HG02571 (cell line): Measurements from ENCODE around the gene FN3K.

ENCODE experiments used
- ATAC-seq: cut with Tn5 transposase; IDR thresholded peaks from one replicate; pipeline ENCODE4 v1.9.1; 2021; ENCODE audit warnings: mild to moderate bottlenecking, moderate library complexity; ENCODE audit not compliant: unreplicated experiment

FN3K gene

GRCh38 chr17:82734987-82735866 is at the start of gene FN3K:
Gene FN3K, plus strand, starts transcription at chr17:82735615. Its CDS starts 22 bp downstream, at chr17:82735637.
- no peak for ATAC-seq

DNA sequence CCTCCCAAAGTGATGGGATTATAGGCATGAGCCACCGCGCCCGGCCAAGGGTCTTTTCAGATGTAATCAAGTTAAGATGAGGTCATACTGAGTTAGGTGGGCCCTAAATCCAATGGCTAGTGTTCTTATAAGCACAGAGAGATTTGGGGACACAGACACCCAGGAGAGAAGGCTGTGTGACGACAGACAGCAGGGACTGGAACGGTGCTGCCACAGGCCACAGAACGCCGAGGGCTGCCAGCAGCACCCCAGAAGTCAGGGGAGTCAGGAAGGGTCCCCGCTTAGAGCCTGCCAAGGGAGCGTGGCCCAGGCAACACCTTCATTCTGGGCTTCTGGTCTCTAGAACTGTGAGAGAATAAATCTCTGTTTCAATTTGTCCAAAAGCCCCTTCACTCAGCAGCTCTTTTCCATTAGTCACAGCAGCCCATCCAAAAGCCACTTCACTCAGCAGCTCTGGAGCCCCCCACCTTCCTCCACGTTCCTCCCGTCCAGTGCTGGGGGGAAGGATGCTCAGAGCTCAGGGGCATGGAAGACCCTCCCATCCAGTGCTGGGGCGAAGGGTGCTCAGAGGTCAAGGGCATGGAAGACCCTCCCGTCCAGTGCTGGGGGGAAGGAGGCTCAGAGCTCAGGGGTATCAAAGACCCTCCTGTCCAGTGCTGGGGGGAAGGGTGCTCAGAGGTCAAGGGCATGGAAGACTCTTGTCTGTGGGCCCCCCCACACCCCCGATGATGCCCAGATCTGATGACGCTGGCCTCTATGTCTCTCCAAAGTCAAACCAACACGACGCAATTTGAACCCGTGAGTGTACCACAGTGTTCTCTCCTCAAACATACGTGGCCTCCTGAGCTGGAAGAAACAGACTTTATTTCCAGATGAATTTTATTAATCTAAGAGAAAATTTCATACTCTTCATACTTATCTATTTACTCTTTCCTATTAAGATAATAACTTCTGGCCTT is 48.8 kb upstream of the FN3K start:
- ATAC-seq, result no peak

DNA sequence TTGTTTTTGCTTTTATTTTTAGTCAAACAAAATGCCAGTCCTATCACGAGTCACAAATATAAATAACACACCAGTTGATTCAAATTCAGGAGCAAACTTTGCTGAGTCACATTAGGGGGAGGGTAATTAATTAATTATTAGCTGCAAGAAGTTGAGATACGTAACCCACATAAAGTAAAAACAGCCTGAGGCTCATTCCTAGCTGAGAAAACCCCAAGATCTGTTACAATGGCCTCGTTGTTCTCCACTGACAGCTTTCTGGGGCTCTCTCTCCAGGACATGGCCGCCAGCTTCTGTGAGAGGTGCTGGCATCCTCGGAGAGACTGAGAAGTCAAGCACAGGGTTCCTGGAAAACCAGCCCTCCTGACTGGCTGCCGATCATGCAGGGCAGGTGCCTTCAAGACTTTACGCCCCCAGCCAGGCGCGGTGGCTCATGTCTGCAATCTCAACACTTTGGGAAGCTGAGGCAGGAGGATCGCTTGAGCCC is 48.0 kb upstream of the FN3K start:
- no peak for ATAC-seq

GRCh38 chr17:82687871-82688270 is 47.5 kb upstream of the FN3K start:
- ATAC-seq, result no peak

DNA sequence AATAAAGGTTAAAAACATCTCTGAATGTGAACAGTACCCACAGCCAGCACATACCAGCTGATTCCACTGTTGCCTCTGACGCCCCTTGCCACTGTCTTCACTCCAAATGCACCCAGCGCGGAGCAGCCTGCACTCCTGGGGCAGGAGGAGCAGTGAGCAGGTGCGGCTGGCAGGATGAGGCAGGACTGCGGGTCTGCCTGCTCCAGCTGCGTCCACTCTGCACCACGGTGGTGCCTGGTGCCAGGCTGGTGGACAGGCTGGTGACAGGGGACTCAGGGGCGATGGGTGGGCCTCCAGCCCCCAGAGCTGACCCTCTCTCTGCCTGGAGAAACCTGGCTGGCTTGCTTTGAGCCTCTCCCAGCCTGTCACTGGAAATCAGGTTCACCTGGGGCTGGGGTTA is 46.3 kb upstream of the FN3K start:
- no peak for ATAC-seq

GRCh38 chr17:82690786-82691489 is 44.5 kb upstream of the FN3K start:
- no peak for ATAC-seq

- no peak for ATAC-seq
Measured at GRCh38 chr17:82691714-82692113, 43.7 kb upstream of the FN3K start.

GRCh38 chr17:82692268-82692667 is 43.1 kb upstream of the FN3K start:
- no peak for ATAC-seq

DNA sequence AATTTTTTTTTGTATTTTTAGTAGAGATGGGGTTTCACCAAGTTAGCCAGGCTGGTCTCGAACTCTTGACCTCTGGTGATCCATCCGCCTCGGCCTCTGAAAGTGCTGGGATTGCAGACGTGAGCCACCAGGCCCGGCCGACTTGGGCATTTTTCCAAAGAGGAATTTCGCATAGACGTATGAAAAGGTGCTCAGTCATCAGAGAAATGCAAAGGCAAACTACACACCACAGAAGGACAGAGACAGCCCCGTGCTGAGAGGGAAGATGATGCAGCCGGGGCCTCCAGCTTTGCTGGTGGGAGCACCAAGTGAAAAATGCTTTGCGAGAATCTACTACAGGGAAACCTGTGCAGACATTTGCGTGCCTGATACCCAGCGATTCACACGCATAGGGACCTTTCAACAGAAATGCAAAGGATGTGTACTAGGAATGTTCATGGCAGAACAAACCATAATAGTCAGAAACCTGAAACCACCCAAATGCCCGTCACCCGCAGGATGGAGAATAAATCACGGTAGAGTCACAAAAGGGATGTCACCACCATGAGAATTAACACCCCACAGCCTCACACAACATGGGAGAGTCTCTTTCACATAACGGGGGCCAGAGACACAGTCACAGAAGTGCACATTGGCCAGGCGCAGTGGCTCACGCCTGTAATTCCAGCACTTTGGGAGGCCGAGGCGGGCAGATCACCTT is 42.1 kb upstream of the FN3K start:
- ATAC-seq, result no peak

DNA sequence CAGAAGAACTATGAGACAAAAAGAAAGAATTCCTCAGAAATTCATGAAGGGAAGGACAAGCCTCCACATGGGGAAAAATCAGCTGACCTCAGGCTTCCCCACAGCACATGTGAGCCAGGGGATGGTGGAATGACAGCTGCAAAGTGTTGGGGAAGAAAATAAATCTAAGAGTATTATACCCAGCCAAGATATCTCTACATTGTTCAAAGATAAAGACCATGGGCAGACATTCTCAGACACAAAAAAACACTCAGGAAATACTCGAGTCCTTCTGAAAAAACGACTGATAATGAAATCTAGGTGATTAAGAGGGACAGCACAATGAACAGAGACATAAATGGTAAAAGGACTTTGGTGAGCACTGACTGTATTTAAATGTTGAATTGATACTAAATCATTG is 40.8 kb upstream of the FN3K start:
- ATAC-seq, result no peak

DNA sequence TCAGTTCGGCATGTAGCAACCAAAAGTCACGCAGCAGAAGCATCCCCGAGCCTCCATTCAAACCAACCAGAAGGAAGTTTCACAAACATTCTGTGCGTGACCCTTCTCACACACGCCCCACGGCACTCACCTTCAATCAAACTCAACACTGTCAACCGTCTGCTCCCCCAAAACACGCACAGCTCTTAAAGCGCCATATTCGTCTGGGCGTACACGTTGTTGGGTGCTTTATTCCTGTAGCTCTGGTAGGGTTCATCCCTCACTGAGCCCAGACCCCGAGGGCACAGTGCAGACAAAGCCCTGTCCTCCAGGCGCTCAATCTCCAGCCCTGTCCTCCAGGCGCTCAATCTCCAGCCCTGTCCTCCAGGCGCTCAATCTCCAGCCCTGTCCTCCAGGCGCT is 39.2 kb upstream of the FN3K start:
- no peak for ATAC-seq

GRCh38 chr17:82696916-82697807 is 38.3 kb upstream of the FN3K start:
- no peak for ATAC-seq

DNA sequence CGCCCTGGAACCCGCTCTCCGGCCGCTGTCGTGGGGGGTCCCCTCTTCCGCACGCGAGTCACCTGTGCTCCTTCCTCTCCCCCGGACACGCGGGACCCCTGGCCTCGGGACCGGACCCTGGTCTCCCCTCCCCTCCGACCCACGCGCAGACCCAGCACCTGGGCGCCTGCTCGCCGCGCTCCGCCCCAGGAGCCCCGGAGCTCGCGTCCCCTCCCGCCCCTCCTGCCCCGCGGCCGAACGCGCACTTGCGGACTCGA is 37.7 kb upstream of the FN3K start:
- ATAC-seq, result no peak

- ATAC-seq, result peak; percentile 91
Measured at GRCh38 chr17:82698065-82698973, 37.1 kb upstream of the FN3K start, which contains the start of gene RAB40B. Gene RAB40B, minus strand, starts transcription at chr17:82698698. Its CDS starts 102 bp downstream, at chr17:82698596.

GRCh38 chr17:82698974-82699442 is 36.4 kb upstream of the FN3K start:
- ATAC-seq, result no peak

DNA sequence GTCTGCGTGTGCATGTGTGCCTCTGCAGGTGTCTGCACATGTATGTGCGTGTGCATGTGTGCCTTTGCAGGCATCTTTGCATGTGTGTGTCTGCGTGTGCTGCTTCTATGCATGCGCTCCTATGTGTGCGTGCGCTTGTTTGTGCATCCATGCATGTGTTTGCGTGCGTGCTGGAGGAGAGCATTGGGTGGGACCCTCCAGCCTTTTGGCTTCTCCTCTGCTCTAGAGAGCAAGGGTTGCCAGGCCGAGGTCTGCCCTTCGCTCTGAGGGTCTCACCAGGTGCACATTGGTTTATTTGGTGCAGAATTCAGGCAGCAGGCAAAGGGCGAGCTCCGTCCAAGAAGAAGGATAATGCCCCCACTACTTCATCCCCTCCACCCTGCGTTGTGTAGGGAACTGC is 35.9 kb upstream of the FN3K start:
- no peak for ATAC-seq

GRCh38 chr17:82702231-82702927 is 33.0 kb upstream of the FN3K start:
- no peak for ATAC-seq
